Neural cell (in vitro differentiated cells): ENCODE measurements around the gene COG4. TPM values are rescaled to one million over a fixed set of nuclear protein-coding genes. Genes with fewer than 3 reads are reported as not detected.

Experiments
- H2AFZ ChIP-seq: fragments of 200-600, 300-800 bp; sonication (generic), shearing (Covaris generic); 2 replicates; pipeline ENCODE4 v1.6.0; 2014; ENCODE audit warnings: low read depth, mild to moderate bottlenecking, antibody characterized with exemption, low read length, moderate library complexity
- H3F3A ChIP-seq: fragments of 200-600 bp; shearing (Covaris generic); 2 replicates; pipeline ENCODE4 v1.6.1; 2016; ENCODE audit warnings: mild to moderate bottlenecking, moderate library complexity, mixed read lengths, antibody characterized with exemption, low read length; ENCODE audit not compliant: insufficient read depth, poor library complexity, severe bottlenecking
- H3K27ac ChIP-seq: fragments of 200-600, 300-800 bp; sonication (generic), shearing (Covaris generic); 2 replicates; pipeline ENCODE4 v1.5.1; 2014; ENCODE audit warnings: mild to moderate bottlenecking, low read length, moderate library complexity
- H3K27me3 ChIP-seq: fragments of 300-800, 200-600 bp; sonication (generic), shearing (Covaris generic); 2 replicates; pipeline ENCODE4 v1.6.0; 2014; ENCODE audit warnings: mild to moderate bottlenecking, low read depth, low read length, moderate library complexity; ENCODE audit not compliant: insufficient read depth
- H3K36me3 ChIP-seq: fragments of 300-800, 200-600 bp; sonication (generic), shearing (Covaris generic); 2 replicates; pipeline ENCODE4 v1.5.1; 2014; ENCODE audit warnings: mild to moderate bottlenecking, antibody characterized with exemption, low read length, moderate library complexity; ENCODE audit not compliant: insufficient read depth
- H3K4me2 ChIP-seq: fragments of 300-800, 200-600 bp; sonication (generic), shearing (Covaris generic); 2 replicates; pipeline ENCODE4 v1.6.0; 2014; ENCODE audit warnings: mild to moderate bottlenecking, low read length
- H3K4me3 ChIP-seq: fragments of 300-800, 200-600 bp; sonication (generic), shearing (Covaris generic); 2 replicates; pipeline ENCODE4 v1.5.1; 2014; ENCODE audit warnings: mild to moderate bottlenecking, low read length, moderate library complexity
- H3K79me2 ChIP-seq: fragments of 200-600 bp; shearing (Covaris generic); replicated peaks from 2 replicates; pipeline ENCODE4 v1.6.0; 2014; ENCODE audit warnings: mild to moderate bottlenecking, low read length, moderate library complexity; ENCODE audit not compliant: insufficient read depth
- H3K9ac ChIP-seq: fragments of 300-800, 200-600 bp; sonication (generic), shearing (Covaris generic); 2 replicates; pipeline ENCODE4 v1.6.1; 2016; ENCODE audit warnings: mild to moderate bottlenecking, low read length, mixed read lengths
- H3K9me2 ChIP-seq: fragments of 200-600 bp; shearing (Covaris generic); 2 replicates; pipeline ENCODE4 v1.6.1; 2016; ENCODE audit warnings: mild to moderate bottlenecking, low read length, mixed read lengths; ENCODE audit not compliant: insufficient read depth
- H3K9me3 ChIP-seq: fragments of 200-600, 300-800 bp; sonication (generic), shearing (Covaris generic); 2 replicates; pipeline ENCODE4 v1.6.1; 2016; ENCODE audit warnings: mild to moderate bottlenecking, mixed run types, low read length, moderate library complexity, mixed read lengths
- H4K20me1 ChIP-seq: fragments of 200-600 bp; shearing (Covaris generic); 2 replicates; pipeline ENCODE4 v1.6.1; 2016; ENCODE audit warnings: mild to moderate bottlenecking, mixed run types; ENCODE audit not compliant: insufficient read depth
- CTCF ChIP-seq: fragments of 450-650 bp; IDR thresholded peaks from 2 replicates; pipeline ENCODE4 v1.5.1; 2014; ENCODE audit warnings: antibody characterized with exemption, mild to moderate bottlenecking, moderate library complexity; ENCODE audit not compliant: poor library complexity, severe bottlenecking
- EP300 ChIP-seq: fragments of 450-650 bp; conservative IDR thresholded peaks from 2 replicates; pipeline ENCODE4 v1.6.1; 2014; ENCODE audit warnings: antibody characterized with exemption, mild to moderate bottlenecking, moderate library complexity; ENCODE audit not compliant: poor library complexity, severe bottlenecking
- EZH2 ChIP-seq: fragments of 200-600, 300-800 bp; shearing (Covaris generic), sonication (generic); IDR thresholded peaks from 2 replicates; pipeline ENCODE4 v1.6.1; 2014; ENCODE audit warnings: antibody characterized with exemption, low read length, borderline replicate concordance, mild to moderate bottlenecking; ENCODE audit not compliant: insufficient read depth, poor library complexity, severe bottlenecking
- MXI1 ChIP-seq: fragments of 450-650 bp; conservative IDR thresholded peaks from 2 replicates; pipeline ENCODE4 v1.6.1; 2014; ENCODE audit warnings: antibody characterized with exemption, mild to moderate bottlenecking; ENCODE audit not compliant: poor library complexity, severe bottlenecking
- POLR2AphosphoS5 ChIP-seq: IDR thresholded peaks from 2 replicates; pipeline ENCODE4 v1.6.1; 2012
- RAD21 ChIP-seq: fragments of 450-650 bp; conservative IDR thresholded peaks from 2 replicates; pipeline ENCODE4 v1.6.1; 2014; ENCODE audit warnings: antibody characterized with exemption, mild to moderate bottlenecking, moderate library complexity
- REST ChIP-seq: IDR thresholded peaks from 2 replicates; pipeline ENCODE4 v1.6.1; 2012; ENCODE audit warnings: borderline replicate concordance
- SMC3 ChIP-seq: fragments of 450-650 bp; conservative IDR thresholded peaks from 2 replicates; pipeline ENCODE4 v1.6.1; 2014; ENCODE audit warnings: antibody characterized with exemption, mild to moderate bottlenecking, moderate library complexity; ENCODE audit not compliant: poor library complexity
- TAF1 ChIP-seq: IDR thresholded peaks from 2 replicates; pipeline ENCODE4 v1.6.1; 2012; ENCODE audit warnings: low read depth
- polyA minus RNA-seq: library from RNA; depleted of rRNA, polyadenylated mRNA; stranded (reverse); fragments of >200 nt; gene quantifications from 2 replicates; pipeline ENCODE4 v1.2.3, GENCODE V29; 2014
- polyA plus RNA-seq: library from polyadenylated mRNA; depleted of rRNA; stranded (reverse); fragments of >200 nt; gene quantifications from 2 replicates; pipeline ENCODE4 v1.2.3, GENCODE V29; 2014

COG4 gene
- polyA plus RNA-seq: 131 and 185 TPM in 2 replicates
- polyA minus RNA-seq: 71.6 and 74.2 TPM in 2 replicates

GRCh38 chr16:70523076-70523742 lies at the start of gene COG4:
TSS of gene COG4 (minus strand) at chr16:70523554. CDS start at chr16:70523543, 11 bp downstream.
- Histone ChIP-seq H3K79me2 (peaks cover 54% of the 10 kb centered on the region), H2AFZ (peak within 1 kb of the TSS; percentile 70), H3K4me3 (peak within 1 kb of the TSS; percentile 78), H3K9me3 (no peaks in the 10 kb centered on the region), H3K9ac (peak within 1 kb of the TSS; percentile 88), H4K20me1 (no peaks in the 10 kb centered on the region), H3K27me3 (no peaks in the 10 kb centered on the region), H3K9me2 (no peaks in the 10 kb centered on the region), H3K36me3 (peaks cover 6% of the 10 kb centered on the region), H3F3A (no peaks in the 10 kb centered on the region), H3K4me2 (peak within 1 kb of the TSS; percentile 91), H3K27ac (peak within 1 kb of the TSS; percentile 87)
- TF ChIP-seq CTCF (no peak), REST (no peak), TAF1 (no peak), EZH2 (no peak), MXI1 (no peak), EP300 (no peak), POLR2AphosphoS5 (peak; percentile 89), SMC3 (no peak), RAD21 (peak; percentile 14)

GRCh38 chr16:70572926-70573270 lies 49.5 kb upstream of the COG4 start:
- H3K4me3 ChIP-seq: no peak overlapping the region
- H3K27me3 ChIP-seq: no peaks in the 10 kb centered on the region
- no peaks in the 10 kb centered on the region for H4K20me1 ChIP-seq
- no peaks in the 10 kb centered on the region for H3K9me3 ChIP-seq
- no peaks in the 10 kb centered on the region for H3F3A ChIP-seq
- H2AFZ ChIP-seq: no peak overlapping the region
- no peak overlapping the region for H3K27ac ChIP-seq
- no peaks in the 10 kb centered on the region for H3K9me2 ChIP-seq
- TF ChIP-seq TAF1 (no peak), MXI1 (no peak), RAD21 (no peak), CTCF (no peak), EZH2 (no peak), EP300 (no peak), POLR2AphosphoS5 (no peak), SMC3 (no peak), REST (no peak)
- no peak overlapping the region for H3K4me2 ChIP-seq
- H3K79me2 ChIP-seq: no peaks in the 10 kb centered on the region
- H3K9ac ChIP-seq: no peak overlapping the region
- no peaks in the 10 kb centered on the region for H3K36me3 ChIP-seq
